Ovary (tissue), 9 donors: ENCODE measurements around the gene PRM2. TPM values are rescaled to one million over a fixed set of nuclear protein-coding genes. Genes with fewer than 3 reads are reported as not detected.

Experiments
- DNase-seq, 5 donors: peaks; one replicate each; pipeline ENCODE4 v3.0.0-alpha.2; 2019 to 2020
- H3K27ac ChIP-seq, 2 donors: fragments of 200-600 bp; one replicate each; pipeline versions ENCODE4 v1.5.1 to v1.8.0; 2019 to 2022
- H3K27me3 ChIP-seq: fragments of 200-600 bp; one replicate; pipeline ENCODE4 v1.8.0; 2022
- H3K36me3 ChIP-seq: fragments of 200-600 bp; sonication (generic); one replicate; pipeline ENCODE4 v1.5.1; 2019
- H3K4me1 ChIP-seq: one replicate; pipeline ENCODE4 v1.8.1; 2013; ENCODE audit warnings: mild to moderate bottlenecking, moderate library complexity; ENCODE audit not compliant: insufficient read depth
- H3K4me3 ChIP-seq: fragments of 200-600 bp; sonication (generic); one replicate; pipeline ENCODE4 v1.5.1; 2017
- H3K9me3 ChIP-seq, 2 donors: fragments of 200-600 bp in 1 of 2; sonication (generic) in 1 of 2; one replicate each; pipeline versions ENCODE4 v1.5.1 to v1.8.1; 2013 to 2019; ENCODE audit warnings: mild to moderate bottlenecking in 1 of 2, moderate library complexity in 1 of 2
- CTCF ChIP-seq, 3 donors: fragments of 450-650 bp in 2 of 3; fragments of 200-600 bp in 1 of 3; IDR thresholded peaks; one replicate each; pipeline versions ENCODE4 v1.5.1 to v1.8.0; 2016 to 2022; ENCODE audit warnings: antibody characterized with exemption in 3 of 3, mild to moderate bottlenecking in 1 of 3
- EP300 ChIP-seq: sonication (generic); formaldehyde crosslinking; IDR thresholded peaks from one replicate; pipeline ENCODE4 v1.6.1; 2017; ENCODE audit warnings: antibody characterized with exemption
- POLR2A ChIP-seq: fragments of 450-650 bp; IDR thresholded peaks from one replicate; pipeline ENCODE4 v1.6.1; 2017; ENCODE audit warnings: antibody characterized with exemption, mild to moderate bottlenecking, moderate library complexity
- WGBS, 3 donors: extraction: QIAGEN DNeasy Blood & Tissue Kit in 1 of 3; methylation state at CpG; one replicate each; pipeline versions ENCODE4 v1.1.5 to v1.1.7; 2013 to 2017; 5-methylcytosine and 5-hydroxymethylcytosine counted together
- intact Hi-C, 4 donors: fragments of 100-400 bp; cut with DNase I; formaldehyde crosslinking; loops; one replicate each; pipeline versions ENCODE4 v1.11.0 to v1.15.1; 2022 to 2023
- polyA plus RNA-seq, 2 donors: library from polyadenylated mRNA; stranded (reverse); fragments of 200-250 nt in 1 of 2; fragments of 350-450 nt in 1 of 2; fragmentation: Illumina TruSeq in 1 of 2; extraction: RNeasy Lipid Tissue Mini Kit (QIAGEN cat#74804) in 1 of 2; gene quantifications; one replicate each; pipeline ENCODE4 v1.2.3, GENCODE V29; 2013 to 2014
- total RNA-seq, 7 donors: library from RNA; depleted of rRNA in 2 of 7; stranded (reverse); fragments of >200 nt in 2 of 7; fragmentation: NEBNext Ultra II Directional in 3 of 7; extraction: Animal tissue kit (Norgen Biotek cat#: 25700) in 3 of 7; gene quantifications; one replicate each; pipeline versions ENCODE4 v1.1.0 to v1.2.4, GENCODE V29; 2016 to 2023
- donor health status: DM: no; HTN: no; CAD: no; lungs with moderate emphysema.
- donor health status: DM: no; HTN: no; CAD: no.
- donor health status: Bipolar disorder and iron deficiency.
- donor health status: DM: yes; HTN: yes; CAD: no.
- donor health status: DM: no; HTN: no; CAD: no.
- donor health status: DM: yes; HTN: yes; CAD: no.

Gene PRM2
- total and polyA plus RNA-seq, 9 donors: not detected

GRCh38 chr16:11283820-11284248, 7.6 kb upstream of the PRM2 start:
- DNase-seq: no peak
- Histone ChIP-seq H3K4me1 (no peaks in the 10 kb centered on the region), H3K27me3 (no peaks in the 10 kb centered on the region), H3K4me3 (no peak overlapping the region), H3K27ac (no peak overlapping the region), H3K9me3 (no peaks in the 10 kb centered on the region), H3K36me3 (no peaks in the 10 kb centered on the region)
- no peak for TF ChIP-seq POLR2A
- no peak for TF ChIP-seq EP300
- no peak for TF ChIP-seq CTCF (IDR thresholded peaks at IDR 0.05)
- 54 to 60% (median 58%) methylated on average over 4 of the region's 4 CpGs for WGBS, 3 donors
- intact Hi-C loops: no loop called here

- Histone ChIP-seq H3K27me3 (no peaks in the 10 kb centered on the region), H3K4me1 (no peaks in the 10 kb centered on the region), H3K9me3 (no peaks in the 10 kb centered on the region), H3K27ac (no peak within 1 kb of the TSS), H3K36me3 (no peaks in the 10 kb centered on the region), H3K4me3 (no peak within 1 kb of the TSS)
- intact Hi-C loops: no loop called here
- TF ChIP-seq POLR2A: no peak
- no peak for TF ChIP-seq CTCF (IDR thresholded peaks at IDR 0.05)
- TF ChIP-seq EP300: no peak
- 82 to 87% (median 87%) methylated on average over 25 of the region's 25 CpGs for WGBS, 3 donors
- DNase-seq: no peak
Measured at GRCh38 chr16:11280616-11281522, 4.6 kb upstream of the PRM2 start, which contains the start of gene PRM1. TSS of gene PRM1 (minus strand) at chr16:11281330. CDS start at chr16:11281238, 92 bp downstream.

GRCh38 chr16:11278681-11279628, 2.7 kb upstream of the PRM2 start:
- no peak overlapping the region for H3K27ac ChIP-seq
- H3K4me3 ChIP-seq: no peak overlapping the region
- TF ChIP-seq CTCF (IDR thresholded peaks at IDR 0.05) (no peak), EP300 (no peak), POLR2A (no peak)
- H3K9me3 ChIP-seq: no peaks in the 10 kb centered on the region
- no peaks in the 10 kb centered on the region for H3K4me1 ChIP-seq
- no peaks in the 10 kb centered on the region for H3K36me3 ChIP-seq
- DNase-seq: no peak
- intact Hi-C loops: no loop called here
- 87 to 92% (median 90%) methylated on average over 7 of the region's 7 CpGs for whole genome bisulfite sequencing, 3 donors
- H3K27me3 ChIP-seq: no peaks in the 10 kb centered on the region

GRCh38 chr16:11277607-11278337, 1.5 kb upstream of the PRM2 start:
- TF ChIP-seq EP300: no peak
- no peak for TF ChIP-seq CTCF (IDR thresholded peaks at IDR 0.05)
- no peak for TF ChIP-seq POLR2A
- Histone ChIP-seq H3K27me3 (no peaks in the 10 kb centered on the region), H3K4me1 (no peaks in the 10 kb centered on the region), H3K4me3 (no peak overlapping the region), H3K9me3 (no peaks in the 10 kb centered on the region), H3K36me3 (no peaks in the 10 kb centered on the region), H3K27ac (no peak overlapping the region)
- 82 to 93% (median 92%) methylated on average over 12 of the region's 12 CpGs for WGBS, 3 donors
- no peak for DNase-seq
- intact Hi-C loops: no loop called here
